ENCODE data around the gene PEG3. TPM values are rescaled to one million over a fixed set of nuclear protein-coding genes. Genes with fewer than 3 reads are reported as not detected.

The PEG3 gene
- polyA plus RNA-seq, 1 donor (not counting 4 experiments of a cell fraction or from before 2014, with no cell fraction given), result 0.14 TPM

GRCh38 chr19:56822755-56823154, 17.8 kb downstream of the PEG3 start:
- FAIRE-seq (no peak), DNase-seq (ENCODE audit: low read depth, low spot score) (no peak)
- no peaks in the 10 kb centered on the region for H3K27me3 ChIP-seq (ENCODE audit: control insufficient read depth, extremely low read depth, insufficient read depth, low read length)
- dilution Hi-C loops (cut with MboI; ENCODE audit: extremely low pct_ligation_motif_present, low sequenced_read_pairs), result no loop called here
- no peak overlapping the region for H3K9ac ChIP-seq (ENCODE audit: control insufficient read depth, extremely low read depth, insufficient read depth, low read length)
- no peak overlapping the region for H3K27ac ChIP-seq (ENCODE audit: control insufficient read depth, insufficient read depth, low read length)
- H3K36me3 ChIP-seq (ENCODE audit: control insufficient read depth in 2 of 2, extremely low read depth in 1 of 2, insufficient read depth in 2 of 2, low read length in 2 of 2), result no peaks in the 10 kb centered on the region
- H3K4me2 ChIP-seq (ENCODE audit: control insufficient read depth, extremely low read depth, insufficient read depth, low read depth, low read length), result no peak overlapping the region
- no peaks in the 10 kb centered on the region for H3K9me1 ChIP-seq (ENCODE audit: control insufficient read depth, extremely low read depth, insufficient read depth, low read length)
- H3K4me3 ChIP-seq (ENCODE audit: control insufficient read depth in 2 of 3, extremely low read depth in 1 of 3, insufficient read depth in 2 of 3, low read depth in 1 of 3, low read length in 3 of 3), result no peak overlapping the region
- no peaks in the 10 kb centered on the region for H4K20me1 ChIP-seq (ENCODE audit: control insufficient read depth, extremely low read depth, insufficient read depth, low read length)
- peaks cover 2% of the 10 kb centered on the region for H3K9me3 ChIP-seq (ENCODE audit: control insufficient read depth, low read depth, low read length)
- no peaks in the 10 kb centered on the region for H3K79me2 ChIP-seq (ENCODE audit: control insufficient read depth, insufficient read depth, low read length)
- no peak overlapping the region for H2AFZ ChIP-seq (ENCODE audit: control insufficient read depth, low read length)
- no peaks in the 10 kb centered on the region for H3K4me1 ChIP-seq (ENCODE audit: control insufficient read depth, extremely low read depth, insufficient read depth, low read length)
- no peak for TF ChIP-seq EZH2 (IDR thresholded peaks at IDR 0.05; ENCODE audit: low read length)
- no peak for TF ChIP-seq CTCF (optimal IDR thresholded peaks at IDR 0.05 in 1 of 3, IDR thresholded peaks at IDR 0.05 in 1 of 3, conservative IDR thresholded peaks at IDR 0.05 in 1 of 3; ENCODE audit: extremely low read depth in 1 of 3, insufficient read depth in 2 of 3, low read length in 3 of 3)

- FAIRE-seq (no peak), DNase-seq (ENCODE audit: low read depth, low spot score) (no peak)
- Histone ChIP-seq H3K27ac (ENCODE audit: control insufficient read depth, insufficient read depth, low read length) (no peak overlapping the region), H4K20me1 (ENCODE audit: control insufficient read depth, extremely low read depth, insufficient read depth, low read length) (no peaks in the 10 kb centered on the region), H3K9me3 (ENCODE audit: control insufficient read depth, low read depth, low read length) (peaks cover 4% of the 10 kb centered on the region), H3K79me2 (ENCODE audit: control insufficient read depth, insufficient read depth, low read length) (no peaks in the 10 kb centered on the region), H3K9me1 (ENCODE audit: control insufficient read depth, extremely low read depth, insufficient read depth, low read length) (no peaks in the 10 kb centered on the region), H3K9ac (ENCODE audit: control insufficient read depth, extremely low read depth, insufficient read depth, low read length) (no peak overlapping the region), H3K4me2 (ENCODE audit: control insufficient read depth, extremely low read depth, insufficient read depth, low read depth, low read length) (no peak overlapping the region), H2AFZ (ENCODE audit: control insufficient read depth, low read length) (no peak overlapping the region), H3K4me1 (ENCODE audit: control insufficient read depth, extremely low read depth, insufficient read depth, low read length) (no peaks in the 10 kb centered on the region), H3K27me3 (ENCODE audit: control insufficient read depth, extremely low read depth, insufficient read depth, low read length) (no peaks in the 10 kb centered on the region), H3K4me3 (ENCODE audit: control insufficient read depth in 2 of 3, extremely low read depth in 1 of 3, insufficient read depth in 2 of 3, low read depth in 1 of 3, low read length in 3 of 3) (no peak overlapping the region), H3K36me3 (ENCODE audit: control insufficient read depth in 2 of 2, extremely low read depth in 1 of 2, insufficient read depth in 2 of 2, low read length in 2 of 2) (no peaks in the 10 kb centered on the region)
- dilution Hi-C loops (cut with MboI; ENCODE audit: extremely low pct_ligation_motif_present, low sequenced_read_pairs), result no loop called here
- TF ChIP-seq EZH2 (IDR thresholded peaks at IDR 0.05; ENCODE audit: low read length) (no peak), CTCF (optimal IDR thresholded peaks at IDR 0.05 in 1 of 3, IDR thresholded peaks at IDR 0.05 in 1 of 3, conservative IDR thresholded peaks at IDR 0.05 in 1 of 3; ENCODE audit: extremely low read depth in 1 of 3, insufficient read depth in 2 of 3, low read length in 3 of 3) (no peak)
These were observed 18.9 kb downstream of the PEG3 start for GRCh38 chr19:56821675-56822074.

All from keratinocyte (primary cell).